CD4-positive, CD25-positive, alpha-beta regulatory T cell (primary cell): Measurements from ENCODE around the gene CHD1L. TPM values are rescaled to one million over a fixed set of nuclear protein-coding genes. Genes with fewer than 3 reads are reported as not detected.

Source experiments
- ATAC-seq, 2 donors: fragments of 150-1000 bp; cut with Tn5 transposase; one replicate each; pipeline ENCODE4 v1.10.0; 2021; ENCODE audit warnings: low read depth in 2 of 2, moderate number of reproducible peaks in 2 of 2, moderate library complexity in 1 of 2
- DNase-seq, 3 donors: peaks; one replicate each; pipeline versions ENCODE4 v3.0.0 to v3.0.0-alpha.2; 2012 to 2022; ENCODE audit warnings: mixed read lengths in 1 of 3
- H3K27ac ChIP-seq: one replicate; pipeline ENCODE4 v1.7.0; 2013; ENCODE audit warnings: mild to moderate bottlenecking, low read length; ENCODE audit not compliant: insufficient read depth, poor library complexity, severe bottlenecking
- H3K27me3 ChIP-seq: one replicate; pipeline ENCODE4 v1.7.0; 2013; ENCODE audit warnings: low read length; ENCODE audit not compliant: control insufficient read depth, insufficient read depth
- H3K36me3 ChIP-seq: one replicate; pipeline ENCODE4 v1.7.0; 2013; ENCODE audit warnings: mild to moderate bottlenecking, low read length, moderate library complexity; ENCODE audit not compliant: control insufficient read depth, insufficient read depth
- H3K4me1 ChIP-seq: 2 replicates; pipeline ENCODE4 v1.7.0; 2013; ENCODE audit warnings: mild to moderate bottlenecking, low read length; ENCODE audit not compliant: insufficient read depth, control insufficient read depth, poor library complexity, severe bottlenecking
- H3K4me3 ChIP-seq: one replicate; pipeline ENCODE4 v1.7.0; 2013; ENCODE audit warnings: low read depth, mild to moderate bottlenecking, low read length, moderate library complexity
- H3K9me3 ChIP-seq, 2 experiments: 1 replicate in 1 of 2; 2 replicates in 1 of 2; pipeline ENCODE4 v1.7.0; 2013; ENCODE audit warnings: low read length in 2 of 2, mild to moderate bottlenecking in 1 of 2, moderate library complexity in 1 of 2; ENCODE audit not compliant: control insufficient read depth in 2 of 2
- H3K27ac Mint-ChIP-seq, 3 donors: one replicate each; pipeline ENCODE4 v1.8.0; 2020 to 2022; ENCODE audit warnings: mild to moderate bottlenecking in 3 of 3, mixed read lengths in 3 of 3, moderate library complexity in 2 of 3
- H3K27me3 Mint-ChIP-seq: one replicate; pipeline ENCODE4 v1.8.0; 2022; ENCODE audit warnings: mild to moderate bottlenecking, mixed read lengths
- H3K36me3 Mint-ChIP-seq: one replicate; pipeline ENCODE4 v1.8.0; 2020; ENCODE audit warnings: mixed read lengths
- H3K4me1 Mint-ChIP-seq, 4 donors: one replicate each; pipeline ENCODE4 v1.8.0; 2020 to 2022; ENCODE audit warnings: mixed read lengths in 4 of 4, mild to moderate bottlenecking in 1 of 4
- H3K4me3 Mint-ChIP-seq, 4 donors: one replicate each; pipeline ENCODE4 v1.8.0; 2020 to 2022; ENCODE audit warnings: mild to moderate bottlenecking in 4 of 4, mixed read lengths in 4 of 4, moderate library complexity in 3 of 4
- H3K9me3 Mint-ChIP-seq, 7 donors: one replicate each; pipeline ENCODE4 v1.8.0; 2020 to 2022; ENCODE audit warnings: mixed read lengths in 7 of 7, mild to moderate bottlenecking in 3 of 7, moderate library complexity in 2 of 7
- polyA plus RNA-seq, 4 donors: library from polyadenylated mRNA; unstranded; fragments of 300-500 nt; fragmentation: Illumina TruSeq; gene quantifications; one replicate each; pipeline ENCODE4 v1.2.3, GENCODE V29; 2021
- total RNA-seq: library from RNA; stranded (reverse); gene quantifications from one replicate; pipeline ENCODE4 v1.2.3, GENCODE V29; 2022

Gene CHD1L
- total and polyA plus RNA-seq, 5 donors from 2014 or later: 11.9 to 25.3 (median 17.8) TPM

DNA sequence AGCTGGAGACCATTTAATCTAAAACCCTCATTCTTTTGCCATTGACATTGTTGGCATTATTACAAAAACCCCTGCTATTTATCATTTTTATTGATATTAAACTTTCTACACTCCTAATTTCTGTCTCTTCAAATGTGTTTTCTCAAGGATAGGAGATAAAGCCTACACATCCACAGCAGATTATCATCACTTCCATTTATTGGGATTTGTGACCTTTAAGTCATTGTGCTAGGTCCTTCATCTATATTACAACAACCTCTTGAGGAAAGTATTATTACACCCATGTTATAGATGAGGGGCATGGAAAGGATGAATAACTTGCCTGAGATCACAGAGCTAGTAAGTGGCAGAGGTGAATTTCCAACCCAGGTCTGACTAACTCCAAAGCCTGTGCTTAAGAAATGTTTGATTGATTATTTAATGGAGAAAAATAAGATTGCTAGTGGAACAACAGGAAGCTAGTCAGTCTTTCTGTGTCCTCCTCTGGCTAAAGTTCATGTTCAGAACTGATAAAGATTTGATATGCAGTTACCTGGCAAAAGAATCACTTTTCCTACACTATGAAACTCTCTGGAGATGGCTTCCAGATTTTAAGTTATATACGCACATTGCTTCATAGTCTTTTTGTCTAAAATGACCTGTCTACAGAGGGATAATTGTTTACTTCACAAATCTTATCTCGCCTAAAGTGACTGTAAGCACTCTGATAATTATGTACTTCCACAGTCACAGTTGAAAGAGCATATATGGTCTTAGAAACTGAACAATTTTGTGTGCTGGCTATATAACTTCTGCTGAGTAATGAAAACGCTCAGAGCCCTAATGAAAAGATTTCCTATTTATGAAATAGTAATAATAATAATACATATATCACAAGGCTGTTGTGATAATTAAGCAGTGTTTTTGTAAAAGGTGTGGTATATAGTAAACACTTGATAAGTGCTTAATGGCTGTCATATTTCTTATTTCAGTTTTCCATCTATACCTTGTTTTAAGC is 32.4 kb upstream of the CHD1L start:
- Mint-ChIP-seq H3K4me3 (no peak overlapping the region), H3K36me3 (peaks cover 2% of the 10 kb centered on the region), H3K4me1 (no peaks in the 10 kb centered on the region), H3K9me3 (no peaks in the 10 kb centered on the region), H3K27ac (no peak overlapping the region), H3K27me3 (no peaks in the 10 kb centered on the region)
- Histone ChIP-seq H3K36me3 (no peaks in the 10 kb centered on the region), H3K27ac (no peak overlapping the region), H3K4me1 (no peaks in the 10 kb centered on the region), H3K27me3 (no peaks in the 10 kb centered on the region), H3K4me3 (no peak overlapping the region), H3K9me3 (no peaks in the 10 kb centered on the region)
- no peak for ATAC-seq
- DNase-seq: no peak

DNA sequence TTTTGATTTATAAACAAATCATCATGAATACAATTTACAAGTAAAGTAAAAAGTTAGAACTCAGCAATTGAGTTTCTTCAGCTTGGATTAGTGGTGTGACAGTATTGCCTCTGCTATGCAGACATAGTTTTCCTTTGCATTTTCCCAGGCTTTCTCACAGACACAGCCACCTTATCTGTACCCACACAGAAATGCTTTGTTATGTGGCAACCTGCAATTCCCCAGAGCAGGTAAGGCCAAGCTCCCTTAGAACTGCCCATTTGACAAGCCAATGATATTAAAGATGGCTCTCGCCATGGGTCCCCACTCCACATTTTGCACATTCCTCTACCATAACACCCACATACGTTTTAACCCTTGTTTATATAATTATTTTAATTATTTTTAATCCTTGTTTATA is 31.5 kb upstream of the CHD1L start:
- Mint-ChIP-seq H3K36me3 (peaks cover 2% of the 10 kb centered on the region), H3K4me1 (peaks cover 0 to 2% (median 0%) of the 10 kb centered on the region in 4 donors), H3K4me3 (no peak overlapping the region), H3K27ac (no peak overlapping the region), H3K27me3 (no peaks in the 10 kb centered on the region), H3K9me3 (no peaks in the 10 kb centered on the region)
- ATAC-seq (no peak), DNase-seq (no peak)
- Histone ChIP-seq H3K9me3 (no peaks in the 10 kb centered on the region), H3K4me1 (no peaks in the 10 kb centered on the region), H3K27me3 (peaks cover 2% of the 10 kb centered on the region), H3K4me3 (no peak overlapping the region), H3K36me3 (no peaks in the 10 kb centered on the region), H3K27ac (no peak overlapping the region)

DNA sequence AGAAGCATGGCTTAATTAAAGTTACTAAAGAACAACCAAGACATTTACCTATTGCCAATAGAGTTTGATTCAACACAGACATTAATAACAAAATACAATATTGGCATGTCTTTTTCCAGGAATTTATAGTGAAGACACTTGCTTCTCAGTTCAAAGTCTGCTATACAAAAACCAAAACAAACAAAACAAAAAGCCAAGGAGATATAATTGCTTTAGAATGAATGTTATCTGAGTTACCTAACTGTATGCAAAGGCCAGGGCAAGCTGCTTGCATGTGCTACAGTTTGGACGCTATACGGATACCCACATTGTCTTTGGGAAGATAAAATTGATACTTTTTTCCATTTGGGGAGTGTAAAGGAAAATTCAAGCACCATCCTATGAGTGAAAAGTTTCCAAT is 30.9 kb upstream of the CHD1L start:
- Mint-ChIP-seq H3K36me3 (peaks cover 2% of the 10 kb centered on the region), H3K4me1 (peaks cover 0 to 2% (median 0%) of the 10 kb centered on the region in 4 donors), H3K27ac (no peak overlapping the region), H3K27me3 (no peaks in the 10 kb centered on the region), H3K4me3 (no peak overlapping the region), H3K9me3 (no peaks in the 10 kb centered on the region)
- Histone ChIP-seq H3K27me3 (peaks cover 2% of the 10 kb centered on the region), H3K4me1 (no peaks in the 10 kb centered on the region), H3K4me3 (no peak overlapping the region), H3K36me3 (no peaks in the 10 kb centered on the region), H3K27ac (no peak overlapping the region), H3K9me3 (no peaks in the 10 kb centered on the region)
- DNase-seq (no peak), ATAC-seq (no peak)

DNA sequence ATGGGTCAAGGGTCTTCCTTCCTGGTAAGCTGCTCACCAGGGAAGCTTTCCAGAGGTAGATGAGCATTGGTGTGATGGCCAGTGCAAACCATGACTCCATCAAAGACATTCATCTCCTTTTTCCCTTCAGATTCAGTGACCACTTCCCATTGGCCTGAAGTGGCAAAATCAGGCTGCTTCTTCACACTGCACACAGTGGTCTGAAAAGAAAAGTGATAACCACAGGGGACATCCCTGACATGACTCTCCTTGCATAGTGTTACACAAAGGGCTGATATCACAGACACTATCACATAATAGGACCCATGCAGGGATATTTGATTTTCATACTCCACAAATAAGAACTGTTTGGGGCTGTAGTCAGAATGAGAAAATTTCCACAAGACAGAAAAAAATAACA is 29.2 kb upstream of the CHD1L start:
- H3K27ac Mint-ChIP-seq: no peak overlapping the region
- H3K9me3 ChIP-seq: no peaks in the 10 kb centered on the region
- H3K27me3 Mint-ChIP-seq: peaks cover 8% of the 10 kb centered on the region
- no peaks in the 10 kb centered on the region for H3K9me3 Mint-ChIP-seq
- peaks cover 2% of the 10 kb centered on the region for H3K27me3 ChIP-seq
- H3K4me1 Mint-ChIP-seq: peaks cover 0 to 2% (median 0%) of the 10 kb centered on the region in 4 donors
- no peaks in the 10 kb centered on the region for H3K4me1 ChIP-seq
- no peak overlapping the region for H3K4me3 Mint-ChIP-seq
- H3K4me3 ChIP-seq: no peak overlapping the region
- no peaks in the 10 kb centered on the region for H3K36me3 ChIP-seq
- DNase-seq (no peak), ATAC-seq (no peak)
- H3K36me3 Mint-ChIP-seq: peaks cover 2% of the 10 kb centered on the region
- H3K27ac ChIP-seq: no peak overlapping the region

DNA sequence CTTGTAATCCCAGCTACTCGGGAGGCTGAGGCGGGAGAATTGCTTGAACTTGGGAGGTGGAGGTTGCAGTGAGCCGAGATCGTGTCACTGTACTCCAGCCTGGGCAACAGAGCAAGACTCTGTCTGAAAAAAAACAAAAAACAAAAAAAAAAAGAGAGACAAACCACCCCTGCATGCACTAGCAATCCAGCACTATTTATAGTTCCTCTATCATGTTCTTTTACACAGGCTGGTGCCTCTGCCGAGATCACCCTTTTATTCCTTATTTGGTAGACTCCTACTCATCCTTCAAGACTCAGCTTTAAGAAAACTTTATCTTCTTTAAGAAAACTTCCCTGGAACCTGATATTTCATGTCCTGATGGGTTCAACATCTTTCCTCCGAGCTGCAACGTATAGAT is 28.2 kb upstream of the CHD1L start:
- no peak overlapping the region for H3K27ac ChIP-seq
- H3K4me1 Mint-ChIP-seq: peaks cover 0 to 2% (median 0%) of the 10 kb centered on the region in 4 donors
- no peaks in the 10 kb centered on the region for H3K36me3 ChIP-seq
- H3K4me3 Mint-ChIP-seq: no peak overlapping the region
- no peaks in the 10 kb centered on the region for H3K9me3 Mint-ChIP-seq
- H3K27me3 Mint-ChIP-seq: peaks cover 8% of the 10 kb centered on the region
- DNase-seq (no peak), ATAC-seq (no peak)
- peaks cover 2% of the 10 kb centered on the region for H3K27me3 ChIP-seq
- H3K9me3 ChIP-seq: no peaks in the 10 kb centered on the region
- no peak overlapping the region for H3K27ac Mint-ChIP-seq
- no peak overlapping the region for H3K4me3 ChIP-seq
- H3K4me1 ChIP-seq: no peaks in the 10 kb centered on the region
- H3K36me3 Mint-ChIP-seq: peaks cover 2% of the 10 kb centered on the region

DNA sequence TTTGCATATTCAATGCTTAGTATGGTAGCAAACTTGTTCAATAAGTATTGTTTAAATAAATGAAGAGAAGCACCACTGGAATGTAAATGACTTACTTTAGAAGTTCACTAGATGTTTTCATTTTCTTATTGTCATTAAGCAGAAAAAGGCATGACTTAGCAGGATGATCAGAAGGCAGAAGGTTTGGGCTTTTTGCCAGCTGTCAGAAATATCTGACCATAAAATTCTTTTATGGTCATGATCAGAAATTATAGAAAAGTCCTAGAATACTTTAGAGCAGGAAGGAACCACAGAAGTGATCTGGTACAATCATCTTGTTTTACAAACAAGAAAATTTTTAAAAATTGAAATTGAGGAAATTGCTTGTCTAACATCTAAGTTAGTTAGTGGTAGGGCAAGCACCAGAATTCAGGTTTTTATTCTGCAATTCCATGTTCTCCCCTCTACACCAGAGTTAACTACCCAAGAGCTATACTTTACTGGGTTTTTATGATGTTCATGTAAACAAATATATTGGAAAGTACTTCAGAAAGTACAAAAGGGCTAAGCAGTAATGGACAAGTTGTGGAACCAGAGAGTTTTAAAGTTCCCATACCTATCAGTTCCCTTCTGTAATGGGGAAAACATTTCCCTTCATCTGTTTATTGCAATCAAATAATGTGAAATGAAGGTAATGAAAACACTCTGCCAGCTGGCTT is 27.5 kb upstream of the CHD1L start:
- H3K27me3 Mint-ChIP-seq: peaks cover 8% of the 10 kb centered on the region
- H3K4me3 Mint-ChIP-seq: no peak overlapping the region
- H3K9me3 ChIP-seq: no peaks in the 10 kb centered on the region

DNA sequence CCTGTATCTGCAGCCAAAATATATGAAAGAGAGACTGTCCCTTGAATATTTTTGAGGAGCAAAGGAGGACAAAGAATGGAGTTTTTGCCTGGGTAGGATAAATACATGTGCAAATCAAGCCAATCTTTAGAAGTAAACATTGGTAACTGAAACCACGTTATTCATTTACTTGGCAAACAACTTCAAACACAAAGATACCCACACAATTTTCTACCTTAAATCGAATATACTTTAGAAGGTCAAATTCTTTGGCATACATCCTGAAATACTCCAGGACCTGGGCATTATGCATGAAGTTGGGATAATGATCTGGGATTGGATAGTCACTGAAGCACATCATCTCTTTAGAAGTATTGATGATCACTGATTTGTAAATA is 27.0 kb upstream of the CHD1L start:
- no peaks in the 10 kb centered on the region for H3K9me3 Mint-ChIP-seq
- no peak overlapping the region for H3K27ac ChIP-seq

More for the DNA sequence above, 27.5 kb upstream of the CHD1L start:
- H3K4me1 Mint-ChIP-seq: peaks cover 0 to 2% (median 0%) of the 10 kb centered on the region in 4 donors
- peaks cover 2% of the 10 kb centered on the region for H3K27me3 ChIP-seq
- no peaks in the 10 kb centered on the region for H3K4me1 ChIP-seq
- no peak overlapping the region for H3K27ac ChIP-seq
- H3K36me3 Mint-ChIP-seq: peaks cover 2% of the 10 kb centered on the region
- H3K36me3 ChIP-seq: no peaks in the 10 kb centered on the region
- no peak overlapping the region for H3K4me3 ChIP-seq
- no peaks in the 10 kb centered on the region for H3K9me3 Mint-ChIP-seq
- no peak for ATAC-seq
- no peak for DNase-seq
- H3K27ac Mint-ChIP-seq: no peak overlapping the region

More for the DNA sequence above, 27.0 kb upstream of the CHD1L start:
- Histone ChIP-seq H3K36me3 (no peaks in the 10 kb centered on the region), H3K4me3 (no peak overlapping the region), H3K9me3 (no peaks in the 10 kb centered on the region), H3K27me3 (peaks cover 2% of the 10 kb centered on the region), H3K4me1 (no peaks in the 10 kb centered on the region)
- peaks cover 0 to 2% (median 0%) of the 10 kb centered on the region in 4 donors for H3K4me1 Mint-ChIP-seq
- H3K4me3 Mint-ChIP-seq: no peak overlapping the region
- peaks cover 2% of the 10 kb centered on the region for H3K36me3 Mint-ChIP-seq
- no peak overlapping the region for H3K27ac Mint-ChIP-seq
- DNase-seq: no peak
- H3K27me3 Mint-ChIP-seq: peaks cover 8% of the 10 kb centered on the region
- no peak for ATAC-seq
